Suprapubic skin (tissue), 4 donors: ENCODE data around the gene OARD1. TPM values are rescaled to one million over a fixed set of nuclear protein-coding genes. Genes with fewer than 3 reads are reported as not detected.

ENCODE experiments used
- DNase-seq, 2 donors: peaks; one replicate each; pipeline ENCODE4 v3.0.0-alpha.2; 2019; ENCODE audit warnings: low spot score in 2 of 2
- H3K27ac ChIP-seq: fragments of 200-600 bp; sonication (generic); one replicate; pipeline ENCODE4 v1.5.1; 2019
- H3K27me3 ChIP-seq: fragments of 200-600 bp; sonication (generic); one replicate; pipeline ENCODE4 v1.5.1; 2019
- H3K36me3 ChIP-seq: fragments of 200-600 bp; sonication (generic); one replicate; pipeline ENCODE4 v1.5.1; 2019
- H3K4me1 ChIP-seq: fragments of 200-600 bp; sonication (generic); one replicate; pipeline ENCODE4 v1.5.1; 2019
- H3K4me3 ChIP-seq: fragments of 200-600 bp; sonication (generic); one replicate; pipeline ENCODE4 v1.5.1; 2019; ENCODE audit warnings: mild to moderate bottlenecking
- H3K9me3 ChIP-seq: fragments of 200-600 bp; sonication (generic); one replicate; pipeline ENCODE4 v1.5.1; 2019
- CTCF ChIP-seq, 2 donors: fragments of 200-600 bp in 1 of 2; fragments of 450-650 bp in 1 of 2; sonication (generic) in 1 of 2; IDR thresholded peaks; one replicate each; pipeline ENCODE4 v1.5.1; 2016 to 2019; ENCODE audit warnings: antibody characterized with exemption in 2 of 2, mild to moderate bottlenecking in 1 of 2, moderate library complexity in 1 of 2
- EP300 ChIP-seq: sonication (generic); formaldehyde crosslinking; IDR thresholded peaks from one replicate; pipeline ENCODE4 v1.6.1; 2017; ENCODE audit warnings: antibody characterized with exemption
- POLR2A ChIP-seq, 2 donors: fragments of 450-650 bp; IDR thresholded peaks; one replicate each; pipeline ENCODE4 v1.6.1; 2017; ENCODE audit warnings: antibody characterized with exemption in 2 of 2, mild to moderate bottlenecking in 2 of 2, moderate library complexity in 2 of 2
- POLR2AphosphoS5 ChIP-seq, 3 donors: sonication (generic); formaldehyde crosslinking; IDR thresholded peaks; one replicate each; pipeline ENCODE4 v1.6.1; 2017; ENCODE audit warnings: antibody characterized with exemption in 3 of 3
- WGBS: methylation state at CpG from one replicate; pipeline ENCODE4 v1.1.5; 2018; 5-methylcytosine and 5-hydroxymethylcytosine counted together
- total RNA-seq, 4 donors: library from RNA; depleted of rRNA; stranded (reverse); fragments of >200 nt; gene quantifications; one replicate each; pipeline ENCODE4 v1.1.0, GENCODE V29; 2016

The OARD1 gene
- total RNA-seq, 4 donors from 2014 or later = 11.3 to 29.9 (median 20.6) TPM

GRCh38 chr6:41063884-41064285 is 8.3 kb downstream of the OARD1 start:
- DNase-seq = no peak
- no peaks in the 10 kb centered on the region for H3K9me3 ChIP-seq
- no peak overlapping the region for H3K27ac ChIP-seq
- H3K27me3 ChIP-seq = no peaks in the 10 kb centered on the region
- peaks cover 43% of the 10 kb centered on the region for H3K36me3 ChIP-seq
- TF ChIP-seq POLR2AphosphoS5 (IDR thresholded peaks at IDR 0.05) = no peak
- no peak for TF ChIP-seq CTCF (IDR thresholded peaks at IDR 0.05)
- TF ChIP-seq POLR2A (IDR thresholded peaks at IDR 0.05) = no peak
- no peak for TF ChIP-seq EP300
- H3K4me3 ChIP-seq = no peak overlapping the region
- H3K4me1 ChIP-seq = peaks cover 5% of the 10 kb centered on the region
- 84% methylated on average over 2 of the region's 2 CpGs for WGBS

- no peak for DNase-seq
- H3K27ac ChIP-seq = no peak overlapping the region
- no peaks in the 10 kb centered on the region for H3K9me3 ChIP-seq
- 88% methylated on average over 1 of the region's 1 CpG for WGBS
- H3K36me3 ChIP-seq = peaks cover 25% of the 10 kb centered on the region
- no peak for TF ChIP-seq POLR2A (IDR thresholded peaks at IDR 0.05)
- TF ChIP-seq POLR2AphosphoS5 (IDR thresholded peaks at IDR 0.05) = no peak
- no peak for TF ChIP-seq EP300
- no peak for TF ChIP-seq CTCF (IDR thresholded peaks at IDR 0.05)
- no peak overlapping the region for H3K4me3 ChIP-seq
- peaks cover 5% of the 10 kb centered on the region for H3K4me1 ChIP-seq
- no peaks in the 10 kb centered on the region for H3K27me3 ChIP-seq
Observed at GRCh38 chr6:41062056-41062455, 10.1 kb downstream of the OARD1 start.

GRCh38 chr6:41061196-41061726 is 10.9 kb downstream of the OARD1 start:
- H3K36me3 ChIP-seq = peaks cover 25% of the 10 kb centered on the region
- no peak overlapping the region for H3K27ac ChIP-seq
- no peaks in the 10 kb centered on the region for H3K9me3 ChIP-seq
- 81% methylated on average over 13 of the region's 13 CpGs for WGBS
- TF ChIP-seq CTCF (IDR thresholded peaks at IDR 0.05) (no peak), POLR2A (IDR thresholded peaks at IDR 0.05) (no peak), EP300 (no peak), POLR2AphosphoS5 (IDR thresholded peaks at IDR 0.05) (no peak)
- no peak for DNase-seq
- H3K27me3 ChIP-seq = no peaks in the 10 kb centered on the region
- H3K4me1 ChIP-seq = peaks cover 5% of the 10 kb centered on the region
- H3K4me3 ChIP-seq = no peak overlapping the region

- peaks cover 14% of the 10 kb centered on the region for H3K36me3 ChIP-seq
- no peaks in the 10 kb centered on the region for H3K9me3 ChIP-seq
- no peak overlapping the region for H3K27ac ChIP-seq
- TF ChIP-seq POLR2AphosphoS5 (IDR thresholded peaks at IDR 0.05) (no peak), EP300 (no peak), POLR2A (IDR thresholded peaks at IDR 0.05) (no peak), CTCF (IDR thresholded peaks at IDR 0.05) (no peak)
- peaks cover 5% of the 10 kb centered on the region for H3K4me1 ChIP-seq
- WGBS = 50% methylated on average over 1 of the region's 1 CpG
- no peak overlapping the region for H3K4me3 ChIP-seq
- H3K27me3 ChIP-seq = no peaks in the 10 kb centered on the region
- DNase-seq = no peak
Observed at GRCh38 chr6:41059556-41059955, 12.6 kb downstream of the OARD1 start.

- Histone ChIP-seq H3K36me3 (peaks cover 6% of the 10 kb centered on the region), H3K9me3 (no peaks in the 10 kb centered on the region), H3K27me3 (no peaks in the 10 kb centered on the region), H3K4me1 (peaks cover 5% of the 10 kb centered on the region), H3K4me3 (no peak overlapping the region), H3K27ac (no peak overlapping the region)
- TF ChIP-seq POLR2A (IDR thresholded peaks at IDR 0.05) (no peak), POLR2AphosphoS5 (IDR thresholded peaks at IDR 0.05) (no peak), CTCF (IDR thresholded peaks at IDR 0.05) (no peak), EP300 (no peak)
- whole genome bisulfite sequencing = 84% methylated on average over 2 of the region's 2 CpGs
- no peak for DNase-seq
Observed at GRCh38 chr6:41058783-41059181, 13.4 kb downstream of the OARD1 start.
